Activated CD4-positive, alpha-beta T cell treated with anti-CD3 and anti-CD28 coated beads for 4 hours (primary cell): ENCODE data around the gene CMIP.
"Not testable (repeated sequence)": the region's sequence is repeated elsewhere in the genome, so short reads cannot be mapped to it uniquely, and the experiment has no call there.

Experiments
- DNase-seq, 2 donors: peaks; one replicate each; pipeline ENCODE4 v3.0.0-alpha.2; 2020

Gene CMIP

DNA sequence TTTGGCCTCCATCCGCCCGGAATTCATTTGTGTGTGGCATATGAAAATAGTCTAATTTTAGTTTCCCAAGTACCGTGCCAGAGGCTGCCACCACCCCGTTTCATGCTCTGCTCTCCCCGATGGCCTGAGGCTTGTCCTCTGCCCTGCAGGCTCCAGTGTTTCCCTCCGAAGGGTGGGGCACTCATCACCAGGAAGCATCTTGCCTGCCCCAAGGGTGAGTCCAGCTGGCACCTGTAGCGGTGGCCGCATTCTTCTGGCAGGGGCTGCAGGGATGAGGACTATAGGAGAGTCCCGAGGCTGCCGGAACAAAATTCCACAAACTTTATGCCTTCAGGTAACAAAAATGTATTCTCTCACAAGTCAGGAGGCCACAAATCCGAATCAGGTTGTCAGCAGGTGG, 23.1 kb upstream of the CMIP start:
- DNase-seq: no peak

DNA sequence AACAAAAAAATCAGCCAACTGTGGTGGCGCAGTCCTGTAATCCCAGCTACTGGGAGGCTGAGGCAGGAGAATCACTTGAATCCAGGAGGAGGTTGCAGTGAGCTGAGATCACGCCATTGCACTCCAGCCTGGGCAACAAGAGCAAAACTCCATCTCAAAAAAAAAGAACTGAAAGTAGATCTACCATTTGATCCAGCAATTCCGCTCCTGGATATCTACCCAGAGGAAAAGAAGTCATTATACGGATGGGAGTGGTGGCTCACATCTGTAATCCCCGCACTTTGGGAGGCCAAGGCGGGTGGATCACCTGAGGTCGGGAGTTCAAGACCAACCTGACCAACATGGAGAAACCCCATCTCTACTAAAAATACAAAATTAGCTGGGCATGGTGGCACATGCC, 22.5 kb upstream of the CMIP start:
- DNase-seq: not testable (repeated sequence)

DNA sequence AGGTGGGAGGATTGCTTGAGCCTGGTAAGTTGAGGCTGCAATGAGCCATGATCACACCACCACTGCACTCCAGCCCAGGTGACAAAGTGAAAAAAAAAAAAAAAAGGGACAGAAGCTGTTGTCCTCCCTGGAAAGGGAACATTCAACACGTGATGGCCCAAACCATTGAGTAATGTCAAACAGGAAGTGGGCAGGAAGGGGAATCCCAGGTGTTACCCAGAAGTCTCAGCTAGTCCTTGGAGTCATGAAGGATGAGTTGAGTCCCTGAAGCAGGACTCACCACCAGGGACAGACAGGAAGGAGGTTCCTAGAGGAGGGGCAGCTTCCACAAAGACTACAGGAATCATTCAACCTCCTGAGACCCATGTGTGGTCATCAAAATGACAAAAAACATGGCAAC, 19.8 kb upstream of the CMIP start:
- no peak for DNase-seq

DNA sequence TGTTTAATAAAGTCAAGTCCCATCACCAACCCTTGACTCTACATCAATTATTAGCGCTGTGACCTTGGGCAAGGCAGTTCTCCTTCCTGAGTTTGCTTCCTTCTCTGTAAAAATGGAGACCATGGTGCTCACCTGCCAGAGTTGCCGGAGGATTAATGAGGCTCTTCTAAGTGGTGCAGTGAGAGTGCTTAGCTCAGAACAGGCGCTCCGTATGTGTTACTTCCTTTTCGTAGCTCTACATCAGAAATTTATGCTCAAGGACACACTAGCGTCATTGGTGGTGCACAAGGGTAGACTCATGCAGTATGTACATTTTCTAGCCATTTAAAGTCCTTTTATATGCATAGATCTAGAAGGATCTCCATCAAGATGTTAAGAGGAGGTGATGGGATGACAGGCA, 17.4 kb upstream of the CMIP start:
- DNase-seq: no peak

DNA sequence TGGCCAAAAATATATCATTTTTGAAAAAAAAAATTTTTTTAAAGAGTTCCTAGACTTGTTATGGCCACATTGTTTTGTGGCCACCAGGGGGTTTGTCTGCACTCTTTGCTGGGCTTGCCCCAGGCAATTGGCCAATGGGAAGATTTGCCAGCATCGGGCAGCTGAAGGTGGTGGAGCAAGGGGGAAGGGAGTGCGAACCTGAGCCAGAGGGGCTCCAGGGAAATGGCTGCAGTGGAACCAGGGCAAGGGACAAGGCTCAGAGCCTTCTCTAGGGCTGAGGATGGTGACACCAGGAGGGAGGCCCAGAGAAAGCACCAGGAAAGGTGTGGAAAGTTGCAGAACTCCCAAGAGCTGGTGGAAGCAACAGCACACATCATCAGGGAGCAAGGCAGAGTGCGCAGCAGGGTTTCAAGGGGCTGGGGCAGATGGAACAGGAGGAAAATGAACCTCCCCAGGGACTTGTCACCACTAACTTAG, 15.5 kb upstream of the CMIP start:
- no peak for DNase-seq

DNA sequence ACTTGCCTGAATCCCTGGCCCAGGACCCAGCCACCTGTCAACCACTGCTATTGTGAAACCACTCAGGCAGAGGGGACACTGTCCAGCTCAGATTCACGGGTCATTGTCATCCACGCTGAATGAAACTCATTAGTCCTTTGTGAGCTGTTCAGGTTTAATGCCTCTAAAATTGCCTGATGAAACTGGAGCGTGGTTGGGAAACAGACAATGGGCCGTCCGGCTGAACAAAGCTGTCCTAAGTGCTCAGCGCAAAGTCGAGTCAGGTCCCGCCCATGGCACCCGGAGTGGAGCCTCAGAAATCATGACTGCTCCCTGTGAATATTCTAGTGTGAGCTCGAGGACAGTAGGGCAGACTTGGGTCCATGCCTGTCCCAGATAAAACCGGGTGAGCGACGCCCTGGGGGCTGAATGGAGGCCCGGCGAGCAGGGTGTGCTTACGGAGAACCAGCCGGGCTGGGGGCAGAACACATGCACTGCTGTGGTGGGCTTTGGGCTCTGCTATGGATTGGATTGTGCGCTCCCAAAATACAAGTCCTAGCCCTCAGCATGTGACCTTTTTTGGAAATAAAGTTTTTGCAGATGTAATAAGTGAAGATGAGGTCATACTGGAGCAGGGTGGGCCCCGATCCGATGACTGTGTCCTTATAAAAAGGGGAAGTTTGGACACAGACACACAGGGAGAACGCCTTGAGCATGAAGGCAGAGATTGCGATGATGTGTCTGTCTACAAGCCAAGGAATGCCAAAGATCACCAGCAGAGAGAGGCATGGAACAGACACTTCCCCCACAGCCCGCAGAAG, 12.9 kb upstream of the CMIP start:
- DNase-seq: no peak

DNA sequence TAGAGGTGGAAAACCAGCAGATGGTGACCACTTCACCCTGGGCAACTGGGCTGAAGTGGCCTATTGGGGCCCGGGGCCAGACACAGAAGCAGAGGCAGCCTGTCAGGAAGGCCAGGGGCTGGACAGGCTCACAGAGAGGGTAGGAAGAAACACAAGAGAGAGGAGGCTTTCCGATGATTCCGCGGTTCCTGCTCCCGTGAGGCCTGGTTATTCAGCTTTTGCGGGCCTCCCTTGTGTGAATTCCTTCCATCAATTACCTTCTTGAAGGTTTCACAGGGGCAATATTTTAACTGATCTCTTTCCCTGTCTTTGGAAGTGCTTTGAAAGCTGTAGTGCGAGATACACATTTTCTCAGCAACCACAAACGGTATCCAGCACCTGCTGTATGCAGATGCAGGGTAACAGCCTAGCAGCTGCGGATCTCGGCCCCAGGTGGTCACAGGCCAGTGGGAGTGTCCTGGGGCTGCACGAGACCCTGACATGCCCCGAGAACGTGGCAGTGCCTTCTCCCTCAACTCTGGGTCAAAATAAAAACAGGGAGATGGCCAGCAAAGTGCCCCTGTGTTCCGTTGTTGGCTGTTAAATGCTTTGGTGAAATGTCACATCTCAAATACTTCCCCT, 11.6 kb upstream of the CMIP start:
- DNase-seq: no peak

DNA sequence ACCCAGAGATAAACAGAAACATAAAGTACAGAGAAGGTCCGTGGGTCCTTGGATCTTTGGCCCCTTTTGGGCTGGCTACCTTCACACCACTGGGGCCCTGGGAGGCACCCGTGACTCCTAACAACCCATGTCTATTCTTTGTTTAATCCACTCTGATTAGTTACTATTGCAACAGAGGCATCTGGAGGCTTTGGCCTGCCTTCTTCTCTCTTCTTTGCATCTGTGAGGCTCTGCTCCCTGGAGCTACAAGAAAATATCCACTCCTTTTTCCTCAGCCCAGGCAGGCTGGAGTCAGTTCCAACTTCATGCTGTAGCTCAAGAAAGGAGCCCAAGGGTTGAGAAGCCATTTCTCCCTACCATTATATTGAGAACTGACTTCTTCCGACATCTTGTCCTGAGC, 9.5 kb upstream of the CMIP start:
- DNase-seq: no peak

DNA sequence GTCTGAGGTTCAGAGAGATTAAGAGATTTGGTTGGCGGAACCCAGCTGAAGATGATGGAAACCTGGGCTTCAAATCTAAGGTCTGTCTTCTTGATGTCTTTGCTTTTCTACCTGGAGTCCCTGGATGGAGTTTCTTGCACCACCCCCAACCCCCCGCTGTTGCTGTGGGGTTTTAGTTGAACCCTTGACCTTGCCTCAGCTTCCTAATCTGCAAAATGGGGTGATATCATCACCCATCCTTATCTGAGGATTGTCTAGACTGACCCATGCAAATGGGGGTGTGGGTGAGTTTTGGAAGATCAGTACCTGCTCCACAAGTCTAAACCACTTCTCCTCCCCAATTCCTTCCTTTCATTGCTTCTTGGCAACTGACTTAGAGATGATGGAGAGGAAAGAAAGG, 9.0 kb upstream of the CMIP start:
- DNase-seq: no peak

DNA sequence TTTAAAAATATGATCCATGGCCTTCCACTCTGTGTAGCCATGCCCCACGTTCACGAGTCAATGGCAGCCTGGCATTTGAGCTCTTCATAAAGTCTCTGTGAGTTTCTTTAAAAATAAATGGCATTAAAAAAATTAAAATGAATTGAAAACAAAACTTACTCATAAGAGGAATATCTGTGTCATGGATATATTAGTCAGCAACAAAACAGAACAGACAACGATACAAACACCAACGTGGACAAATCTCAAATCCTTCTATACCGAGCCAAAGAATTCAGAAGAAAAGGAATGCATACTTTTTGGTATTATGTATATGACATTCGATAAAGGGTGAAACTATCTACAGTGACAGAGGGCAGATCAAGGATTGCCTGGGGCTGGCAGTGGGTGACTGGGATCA, 8.2 kb upstream of the CMIP start:
- no peak for DNase-seq

DNA sequence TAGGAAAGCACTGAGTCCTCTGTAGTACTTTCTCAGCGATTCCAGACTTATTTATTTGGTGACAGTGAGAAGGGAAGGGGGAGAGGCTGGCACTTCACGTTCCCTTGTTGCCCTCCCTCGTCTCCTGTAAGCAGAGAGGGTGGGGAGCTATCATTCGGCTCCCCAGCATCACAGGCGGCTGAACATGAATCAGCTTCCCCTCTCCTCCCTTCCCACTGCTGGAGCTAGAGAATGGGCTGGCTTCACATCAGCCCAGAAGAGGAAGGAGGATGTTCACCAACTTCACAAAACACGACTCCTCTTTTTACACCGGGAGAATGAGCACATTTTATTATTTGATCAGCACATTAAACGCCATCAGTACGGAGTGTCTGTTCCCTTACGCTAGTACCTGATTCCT, 6.7 kb upstream of the CMIP start:
- DNase-seq: no peak

DNA sequence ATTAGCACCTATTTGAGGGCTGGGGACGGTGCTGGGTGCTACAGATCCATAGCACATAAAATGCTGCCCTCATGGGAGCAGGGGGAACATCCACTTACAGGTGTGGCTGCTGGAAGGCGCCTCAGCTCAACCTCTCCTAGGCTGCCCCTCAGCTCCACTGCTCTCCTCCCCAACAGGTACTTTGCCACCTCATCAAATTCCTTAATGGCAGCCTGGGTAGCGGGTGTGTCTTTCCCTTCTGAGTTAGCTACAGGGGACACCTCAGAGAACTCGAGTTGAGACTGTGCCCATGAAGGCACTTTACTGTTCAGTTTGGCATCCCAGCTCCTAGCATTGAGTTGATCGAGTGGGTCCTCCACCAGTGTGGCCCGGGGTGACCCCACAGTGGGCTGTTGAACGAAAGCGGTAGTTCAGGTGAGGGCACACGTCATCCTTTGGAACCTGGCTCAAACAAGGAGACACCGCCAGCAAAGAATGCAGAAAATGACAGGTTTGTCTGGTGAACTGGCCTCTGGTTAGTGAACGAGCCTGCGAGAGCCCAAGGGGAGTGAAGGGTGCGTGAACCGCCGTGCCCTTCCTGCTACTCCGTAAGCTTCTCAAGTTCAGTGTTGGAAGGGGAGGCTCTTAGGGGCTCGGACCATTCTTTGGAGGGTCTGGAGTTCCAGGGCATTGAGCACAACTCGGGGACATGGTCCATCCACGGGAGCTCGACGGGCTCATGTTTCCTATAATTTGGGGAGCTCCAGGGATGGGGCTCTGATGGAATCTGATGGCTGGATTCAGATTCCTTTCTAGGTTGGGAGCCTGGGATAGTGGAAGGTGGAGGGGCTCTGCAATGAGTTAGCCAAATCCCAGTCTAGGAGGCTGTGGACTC, 3.5 kb upstream of the CMIP start:
- no peak for DNase-seq

DNA sequence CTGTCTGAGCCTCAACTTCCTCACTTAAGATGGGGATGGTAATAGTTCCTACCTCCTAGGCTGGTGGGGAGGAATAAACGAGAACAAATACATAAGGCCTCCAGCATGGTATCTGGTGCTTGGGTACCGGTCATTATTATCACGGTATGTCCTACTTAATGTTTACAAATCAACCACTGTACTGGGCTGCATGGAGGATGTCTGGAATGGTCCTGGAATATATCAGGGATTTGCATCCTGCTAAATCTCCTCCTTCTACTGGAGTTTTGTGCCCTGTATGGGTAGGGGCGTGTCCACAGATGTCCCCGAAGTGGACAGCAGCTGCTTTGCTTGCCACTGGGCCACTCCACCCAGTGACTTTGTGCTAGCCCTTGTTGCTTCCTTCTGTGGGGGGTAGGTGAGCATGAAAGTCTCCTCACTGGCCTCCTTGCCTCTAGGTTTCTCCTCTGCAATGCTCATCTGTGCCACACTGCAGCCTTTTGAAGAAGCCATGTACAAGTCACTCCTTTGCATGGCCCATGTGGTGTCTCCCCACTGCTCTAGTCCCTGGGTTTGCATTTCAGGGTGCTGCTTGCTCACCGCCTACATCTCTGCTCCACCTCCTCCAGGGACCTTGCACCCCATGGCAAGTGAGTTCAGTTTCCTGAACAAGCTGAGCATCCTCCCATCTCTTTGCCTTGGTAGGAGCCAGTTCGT, 2.2 kb upstream of the CMIP start:
- DNase-seq: no peak

DNA sequence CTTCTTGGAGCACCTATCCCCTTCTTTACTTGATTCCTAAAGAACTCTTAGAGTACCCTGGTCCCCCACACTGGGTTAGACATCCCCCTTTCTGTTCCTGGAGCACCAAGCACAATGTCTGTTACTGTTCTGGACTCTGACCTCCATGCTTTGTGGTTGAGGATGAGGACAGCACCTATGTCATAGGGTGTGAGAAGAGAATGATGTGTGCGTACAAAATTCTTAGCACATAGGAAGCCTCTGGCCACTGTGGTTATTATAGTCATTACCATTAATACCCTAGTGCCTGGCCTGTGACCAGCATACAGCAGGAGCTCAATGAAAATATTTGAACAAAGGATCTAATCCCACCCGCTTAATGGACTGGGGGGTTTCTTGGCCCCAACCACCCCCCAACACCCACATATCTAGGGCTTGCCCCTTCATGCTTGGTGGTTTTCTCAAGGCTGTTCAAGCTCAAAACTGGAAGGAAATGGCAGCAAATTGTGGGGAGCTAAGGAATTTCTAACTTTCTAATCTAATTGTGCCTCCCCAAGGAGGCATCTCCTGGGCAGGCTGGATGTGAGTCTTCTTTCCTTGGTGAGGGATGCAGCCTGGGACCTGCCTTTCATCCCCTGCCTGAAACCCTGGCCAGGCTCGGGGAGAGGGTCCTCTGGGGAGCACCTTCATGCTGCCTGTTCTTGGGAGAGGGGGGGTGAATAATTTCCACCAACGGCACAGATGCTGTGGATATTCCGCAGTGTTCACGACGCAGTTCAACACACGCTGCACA, 1.5 kb upstream of the CMIP start:
- DNase-seq: no peak

DNA sequence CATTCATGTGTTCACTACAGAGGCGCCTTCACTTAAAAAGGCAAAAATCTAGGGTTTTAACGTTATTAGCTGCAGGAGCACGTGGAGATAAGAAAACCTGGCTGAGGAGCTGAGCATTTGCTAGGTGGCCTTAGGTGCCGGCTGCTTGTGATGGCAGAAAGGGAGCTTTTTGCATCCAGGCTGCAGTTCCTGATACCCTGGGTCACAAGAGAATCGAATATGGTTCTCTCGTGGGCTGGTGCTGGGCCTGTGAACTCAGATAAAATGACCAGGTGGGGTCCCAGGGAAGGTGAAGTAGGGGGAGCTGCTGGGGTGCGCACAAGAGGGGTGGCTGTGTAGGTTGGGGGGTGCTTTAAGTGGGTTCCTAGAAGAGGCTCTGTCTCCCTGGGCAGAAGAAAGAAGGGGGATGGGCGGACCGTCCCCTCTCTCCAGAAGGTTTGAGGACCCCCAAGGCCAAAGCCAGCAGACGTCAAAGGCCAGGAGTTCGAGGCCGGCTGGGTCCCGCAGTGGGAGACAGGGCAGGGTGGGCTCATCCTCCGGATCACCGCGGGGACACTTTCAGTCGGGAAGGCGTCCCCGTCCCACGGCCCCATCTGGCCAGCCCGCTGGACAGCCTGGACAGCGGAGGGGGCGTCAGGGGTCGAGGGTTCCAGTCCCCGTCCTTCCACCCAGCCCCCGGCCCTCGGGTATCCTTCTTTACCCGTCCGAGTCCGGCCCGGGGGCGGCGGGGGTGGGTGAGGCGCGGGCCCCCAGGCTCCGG, 740 bp upstream of the CMIP start:
- DNase-seq: peak in 1 of 2 donors; percentile 18

DNA sequence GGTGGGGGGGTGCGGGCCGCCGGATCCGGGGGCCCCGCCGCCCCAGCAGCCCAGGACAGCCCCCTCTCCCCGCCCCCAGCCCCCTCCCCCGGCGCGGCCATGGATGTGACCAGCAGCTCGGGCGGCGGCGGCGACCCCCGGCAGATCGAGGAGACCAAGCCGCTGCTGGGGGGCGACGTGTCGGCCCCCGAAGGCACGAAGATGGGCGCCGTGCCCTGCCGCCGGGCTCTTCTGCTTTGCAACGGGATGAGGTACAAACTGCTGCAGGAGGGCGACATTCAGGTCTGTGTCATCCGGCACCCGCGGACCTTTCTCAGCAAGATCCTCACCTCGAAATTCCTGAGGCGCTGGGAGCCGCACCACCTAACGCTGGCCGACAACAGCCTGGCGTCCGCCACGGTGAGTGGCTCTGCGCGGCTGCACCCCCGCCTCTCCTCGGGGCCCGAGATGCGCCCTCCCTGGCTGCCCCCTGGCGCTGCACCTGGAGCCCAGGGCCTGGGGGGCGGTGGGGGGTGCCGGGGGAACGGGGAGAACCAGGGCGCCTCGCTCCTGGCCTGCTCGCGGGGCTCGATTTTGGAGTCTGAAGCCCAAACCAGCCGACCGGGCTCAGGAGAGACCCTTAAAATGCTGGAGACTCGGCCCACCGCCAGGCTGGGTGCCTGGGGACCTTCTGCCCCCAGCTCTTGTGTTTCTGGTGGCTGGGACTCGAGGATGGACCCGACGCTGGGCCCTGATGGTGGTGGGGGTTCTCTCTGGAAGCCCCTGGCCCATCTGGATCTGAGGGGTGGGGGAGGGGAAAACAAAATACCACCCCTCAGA, 744 bp downstream of the CMIP start:
- peak; percentile 31 to 38 for DNase-seq

DNA sequence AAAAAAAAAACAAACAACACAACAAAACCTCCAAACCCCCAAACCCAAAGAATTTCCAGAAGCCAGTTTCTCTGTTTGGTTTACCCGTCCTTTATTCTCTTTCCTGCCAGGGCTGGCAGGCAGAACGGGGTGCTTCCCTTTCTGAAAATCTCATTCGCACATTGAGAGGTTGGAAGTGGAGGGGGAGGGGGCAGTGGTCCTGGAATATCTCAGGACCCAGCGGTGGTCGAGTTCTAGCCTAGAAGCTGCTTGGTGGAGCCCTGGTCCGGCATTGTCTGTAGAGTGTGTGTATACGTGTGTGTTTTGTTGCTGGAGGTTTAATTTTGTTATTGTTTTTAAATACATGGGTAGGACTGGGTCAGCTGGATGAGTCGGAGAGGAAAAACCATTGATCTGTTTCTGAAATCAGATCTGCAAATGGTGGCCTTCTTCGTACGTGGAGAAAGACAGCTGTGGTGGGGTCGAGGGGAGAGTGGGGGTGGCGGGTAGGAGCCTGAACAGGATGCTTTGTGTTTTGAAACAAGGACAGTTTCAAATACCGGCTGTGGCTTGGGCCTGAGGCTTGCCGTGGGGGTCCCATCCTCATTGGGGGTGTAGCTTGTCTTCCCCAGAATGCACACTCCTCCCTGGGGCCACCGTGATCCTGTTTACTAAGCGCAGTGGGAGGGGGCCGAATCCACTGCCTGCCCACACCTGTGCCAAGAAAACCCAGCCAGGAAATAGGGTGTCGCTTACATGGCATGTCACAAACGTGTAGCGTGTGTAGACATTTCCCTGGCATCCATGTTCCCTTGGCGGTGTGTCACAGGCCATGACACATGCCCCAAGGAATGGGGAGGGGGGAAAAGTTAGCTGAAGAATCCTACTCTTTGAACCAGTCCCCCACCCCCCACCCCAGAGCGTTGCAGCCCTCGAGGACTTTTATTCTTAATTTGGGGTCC, 1.6 kb downstream of the CMIP start:
- peak in 1 of 2 donors; percentile 20 for DNase-seq

DNA sequence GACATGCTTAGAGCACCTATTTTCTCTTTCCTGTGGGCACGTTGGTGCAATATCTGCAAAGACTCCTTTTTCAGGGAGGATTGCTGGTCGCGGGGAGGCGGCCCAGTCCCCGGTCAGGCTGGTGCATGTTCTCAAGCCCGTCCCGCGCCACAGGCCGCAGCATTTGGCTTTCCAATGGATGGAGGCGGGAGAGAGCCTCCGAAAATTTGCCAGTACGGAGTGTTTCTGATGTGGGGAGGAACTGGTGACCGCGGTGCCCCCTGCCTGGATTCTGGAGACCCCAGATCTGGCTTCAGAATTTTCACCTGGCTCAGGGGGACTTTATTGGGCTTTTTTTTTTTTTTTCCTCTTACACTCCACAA, 2.3 kb downstream of the CMIP start:
- DNase-seq: no peak

DNA sequence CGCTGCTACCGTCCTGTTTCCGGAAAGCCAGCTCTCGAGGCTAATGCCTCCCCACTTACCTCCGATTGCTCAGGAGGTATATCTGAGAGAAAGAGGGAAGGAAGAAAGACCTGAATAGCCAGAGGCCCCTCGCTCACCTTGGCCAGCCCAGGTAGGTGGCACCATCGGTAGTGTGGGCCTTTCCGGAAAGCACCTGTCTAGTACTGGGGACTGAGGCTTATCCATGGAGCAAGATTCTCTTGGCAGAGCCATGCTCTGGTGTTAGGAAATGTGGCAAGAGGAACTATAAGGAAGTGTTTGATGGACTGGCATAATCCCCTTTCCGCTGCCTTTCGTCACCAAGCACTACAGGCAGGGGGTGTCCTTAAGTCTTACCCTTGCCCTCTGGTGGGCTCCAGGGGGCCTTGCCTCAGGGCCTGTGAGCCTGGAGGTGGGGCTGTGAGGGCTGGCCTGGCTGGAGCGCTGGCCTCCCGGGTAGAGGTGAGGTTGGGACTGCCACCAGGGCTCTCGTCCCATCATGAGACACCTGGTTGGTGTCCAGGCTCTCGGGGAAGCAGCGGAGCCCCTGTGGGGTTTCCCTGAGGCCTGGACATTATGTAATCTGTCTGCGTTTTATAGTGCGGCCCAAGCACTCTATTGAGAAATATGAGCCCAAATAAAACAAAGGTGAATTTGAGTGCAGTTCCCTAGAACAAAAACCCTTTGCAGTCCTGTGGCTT, 2.9 kb downstream of the CMIP start:
- DNase-seq: no peak
